GM10266 (cell line): Measurements from ENCODE around the gene ANKRD11.

Source experiments
- DNase-seq: peaks from one replicate; pipeline ENCODE4 v3.0.0; 2012; ENCODE audit errors: extremely low spot score
- TF ChIP-seq, protein P1 (sequence below): IDR thresholded peaks from 2 replicates; pipeline ENCODE4 v1.5.1; 2012; ENCODE audit warnings: mild to moderate bottlenecking, low read depth; ENCODE audit not compliant: control insufficient read depth, insufficient read depth; ENCODE audit errors: missing control alignments

Gene ANKRD11

DNA sequence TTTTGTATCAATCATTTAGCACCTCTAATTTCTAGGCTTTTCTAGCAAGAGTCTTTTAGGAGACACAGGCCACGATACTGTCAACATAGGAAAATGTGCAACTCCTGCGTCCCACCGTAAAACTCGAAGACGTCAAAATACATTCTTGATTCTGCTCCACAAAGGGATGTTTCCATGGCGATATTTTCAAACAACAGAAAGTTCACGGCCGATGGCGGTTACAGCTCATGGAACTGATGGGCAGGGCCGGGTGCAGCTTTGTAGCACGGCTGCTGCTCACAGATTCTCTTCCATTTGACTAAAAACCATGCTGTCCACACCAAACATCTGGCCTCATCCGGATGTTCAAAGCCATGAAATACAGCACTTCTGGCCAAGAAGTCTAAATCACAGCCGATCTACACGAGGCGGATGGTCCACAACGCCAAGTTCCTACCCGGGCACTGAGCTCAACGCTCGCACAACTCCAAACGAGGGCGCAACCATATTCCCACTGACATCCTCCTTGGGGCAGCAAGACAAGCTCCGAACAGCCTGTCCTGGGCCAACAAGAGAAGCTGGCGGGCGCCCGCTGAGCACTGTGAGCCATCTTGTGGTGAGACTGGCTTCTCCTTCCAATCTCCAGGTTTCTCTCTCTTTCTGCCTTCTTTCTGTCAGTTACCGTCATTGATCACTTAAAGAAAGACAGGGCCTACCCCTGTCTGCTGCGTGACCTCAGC lies 193.0 kb downstream of the ANKRD11 start:
- TF ChIP-seq, protein P1, sequence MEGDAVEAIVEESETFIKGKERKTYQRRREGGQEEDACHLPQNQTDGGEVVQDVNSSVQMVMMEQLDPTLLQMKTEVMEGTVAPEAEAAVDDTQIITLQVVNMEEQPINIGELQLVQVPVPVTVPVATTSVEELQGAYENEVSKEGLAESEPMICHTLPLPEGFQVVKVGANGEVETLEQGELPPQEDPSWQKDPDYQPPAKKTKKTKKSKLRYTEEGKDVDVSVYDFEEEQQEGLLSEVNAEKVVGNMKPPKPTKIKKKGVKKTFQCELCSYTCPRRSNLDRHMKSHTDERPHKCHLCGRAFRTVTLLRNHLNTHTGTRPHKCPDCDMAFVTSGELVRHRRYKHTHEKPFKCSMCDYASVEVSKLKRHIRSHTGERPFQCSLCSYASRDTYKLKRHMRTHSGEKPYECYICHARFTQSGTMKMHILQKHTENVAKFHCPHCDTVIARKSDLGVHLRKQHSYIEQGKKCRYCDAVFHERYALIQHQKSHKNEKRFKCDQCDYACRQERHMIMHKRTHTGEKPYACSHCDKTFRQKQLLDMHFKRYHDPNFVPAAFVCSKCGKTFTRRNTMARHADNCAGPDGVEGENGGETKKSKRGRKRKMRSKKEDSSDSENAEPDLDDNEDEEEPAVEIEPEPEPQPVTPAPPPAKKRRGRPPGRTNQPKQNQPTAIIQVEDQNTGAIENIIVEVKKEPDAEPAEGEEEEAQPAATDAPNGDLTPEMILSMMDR = no peak
- DNase-seq = no peak

DNA sequence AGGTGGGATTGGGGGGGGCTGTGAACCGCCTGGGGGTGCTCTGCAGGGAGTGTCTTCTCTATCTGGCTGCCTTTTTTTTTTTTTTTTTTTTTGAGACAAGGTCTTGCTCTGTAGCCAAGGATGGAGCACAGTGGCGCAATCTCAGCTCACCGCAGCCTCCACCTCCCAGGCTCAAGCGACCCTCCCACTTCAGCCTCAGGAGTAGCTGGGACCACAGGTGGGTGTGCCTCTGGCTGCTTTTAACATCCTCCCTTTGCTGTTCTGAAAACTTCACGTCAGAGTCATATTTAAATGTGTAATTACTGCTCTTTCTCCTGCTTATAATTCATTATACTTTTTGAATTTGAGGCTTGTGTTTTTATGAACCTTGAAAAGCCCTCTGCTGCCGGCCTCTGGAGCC lies 194.4 kb downstream of the ANKRD11 start:
- TF ChIP-seq, protein P1 = no peak
- DNase-seq = no peak

DNA sequence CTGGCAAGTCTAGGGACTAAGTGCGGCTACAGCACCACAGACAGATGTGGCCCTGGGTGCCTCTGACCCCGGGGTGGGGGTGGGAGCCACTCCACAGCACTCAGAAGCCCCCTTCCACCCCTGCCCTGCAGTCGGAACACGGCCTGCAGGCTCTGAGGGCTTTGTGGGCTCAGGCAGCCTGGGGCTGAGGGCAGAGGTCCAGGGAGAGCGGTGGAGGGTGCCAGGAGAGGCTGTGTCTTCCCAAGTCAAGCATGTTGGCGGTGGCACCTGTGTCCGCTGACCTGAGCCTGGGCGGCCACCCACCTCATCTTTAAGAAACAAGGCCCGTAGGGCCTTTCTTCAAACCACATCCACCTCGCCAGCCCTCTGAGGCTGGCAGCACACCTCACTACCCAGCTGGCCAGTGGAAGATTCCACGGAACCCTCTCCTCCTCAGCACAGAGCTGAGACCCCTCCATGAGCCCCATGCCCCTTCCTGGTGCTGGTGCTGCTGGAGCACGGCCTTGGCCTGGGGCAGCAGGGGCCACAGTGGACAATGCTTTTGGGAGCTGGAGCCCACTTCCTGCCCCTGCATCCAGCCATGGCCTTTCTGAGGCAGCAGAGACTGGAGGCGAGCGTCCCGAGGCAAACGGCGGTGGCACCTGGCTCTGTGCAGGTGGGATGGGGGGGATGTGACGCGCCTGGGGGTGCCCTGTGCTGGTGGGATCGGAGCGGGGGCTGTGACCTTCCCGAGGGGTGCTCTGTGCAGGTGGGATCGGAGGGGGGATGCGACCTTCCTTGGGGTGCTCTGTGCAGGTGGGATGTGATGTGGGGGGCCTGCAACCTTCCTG lies 195.1 kb downstream of the ANKRD11 start:
- DNase-seq = no peak
- TF ChIP-seq, protein P1 = no peak

DNA sequence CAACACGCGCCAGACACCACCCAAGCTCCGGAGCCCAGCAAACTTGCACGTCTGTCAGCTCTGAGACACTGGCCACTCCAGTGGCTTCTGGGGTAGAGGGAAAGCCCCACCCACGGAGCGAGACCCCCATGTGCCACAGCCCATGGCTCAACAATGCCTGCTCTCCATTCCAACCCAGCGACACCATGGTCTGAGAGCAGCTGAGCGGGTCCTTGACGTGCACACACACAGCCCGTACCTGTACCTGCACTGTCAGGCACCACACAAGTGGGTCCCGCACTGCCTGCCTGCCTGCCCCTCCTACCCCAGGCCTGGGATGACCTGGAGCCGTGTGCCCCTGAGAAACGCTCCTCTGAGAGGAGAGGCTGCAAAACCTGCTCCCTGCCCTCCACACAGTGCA lies 195.9 kb downstream of the ANKRD11 start:
- TF ChIP-seq, protein P1 = no peak
- no peak for DNase-seq

DNA sequence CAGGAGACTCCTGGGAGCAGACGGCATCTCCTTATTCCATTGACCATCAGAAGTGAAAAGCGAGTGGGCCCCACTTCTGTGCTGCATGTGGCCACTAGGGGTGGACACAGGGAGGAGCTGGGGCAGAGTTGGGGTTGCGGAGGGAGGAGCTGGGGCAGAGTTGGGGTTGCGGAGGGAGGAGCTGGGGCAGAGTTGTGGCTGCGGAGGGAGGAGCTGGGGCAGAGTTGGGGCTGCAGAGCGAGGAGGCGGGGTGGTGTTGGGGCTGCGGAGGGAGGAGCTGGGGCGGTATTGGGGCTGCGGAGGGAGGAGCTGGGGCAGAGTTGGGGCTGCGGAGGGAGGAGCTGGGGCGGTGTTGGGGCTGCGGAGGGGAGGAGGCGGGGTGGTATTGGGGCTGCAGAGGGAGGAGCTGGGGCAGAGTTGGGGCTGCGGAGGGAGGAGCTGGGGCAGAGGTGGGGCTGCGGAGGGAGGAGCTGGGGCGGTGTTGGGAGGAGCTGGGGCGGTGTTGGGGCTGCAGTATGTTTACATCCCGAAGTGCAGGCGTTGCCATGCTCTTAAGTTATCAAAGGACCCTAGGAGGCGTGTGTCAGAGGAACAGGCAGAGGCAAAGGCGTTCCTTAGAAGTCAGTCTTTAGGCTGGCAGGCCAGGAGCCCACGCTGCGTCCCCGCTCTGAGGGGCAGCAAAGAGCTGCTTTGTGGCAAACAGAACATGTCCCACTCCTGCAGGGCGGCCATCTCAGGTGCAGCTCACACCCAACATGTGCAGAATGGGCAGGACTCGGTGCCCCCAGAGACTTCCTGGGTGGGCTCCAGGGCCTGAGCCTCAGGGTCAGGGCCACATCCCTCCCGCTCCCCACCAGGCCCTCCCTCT lies 196.9 kb downstream of the ANKRD11 start:
- TF ChIP-seq, protein P1 = no peak
- no peak for DNase-seq

DNA sequence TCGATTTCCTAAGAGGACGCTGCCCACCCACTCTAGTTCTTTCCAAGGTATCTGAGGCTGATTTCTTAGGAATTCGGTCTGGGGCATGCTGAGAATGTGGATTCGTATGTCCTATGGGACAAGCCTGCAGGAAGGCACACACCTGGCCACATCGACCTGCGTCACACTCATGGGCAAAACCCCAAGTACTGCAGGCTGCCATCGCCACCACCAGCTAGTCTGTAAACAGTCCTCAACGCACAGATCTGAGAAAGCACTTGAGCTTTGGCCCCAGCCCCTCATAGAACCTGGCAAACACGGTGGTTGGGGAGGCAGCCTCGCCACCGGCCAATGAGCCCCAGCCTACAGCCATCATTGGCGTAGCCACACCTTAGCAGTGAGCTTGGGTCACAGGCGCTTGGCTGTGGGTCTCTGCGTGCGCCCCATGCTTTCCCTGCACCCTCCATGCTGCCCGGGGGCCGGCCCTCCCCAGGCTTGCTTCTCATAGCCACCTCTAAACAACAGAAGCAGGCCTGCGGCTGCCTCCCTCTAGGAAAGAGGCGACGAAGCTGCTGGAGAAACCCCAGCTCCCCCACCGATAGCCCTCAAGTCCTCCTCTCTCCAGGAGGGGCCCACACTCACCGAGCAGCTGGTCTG lies 197.8 kb downstream of the ANKRD11 start:
- TF ChIP-seq, protein P1 = no peak

More for the DNA sequence above, 197.8 kb downstream of the ANKRD11 start:
- DNase-seq = no peak
